Stomach (tissue), 4 donors: ENCODE measurements around the gene ARHGAP26.

Experiments used
- POLR2AphosphoS5 ChIP-seq, 3 donors: sonication (generic); formaldehyde crosslinking; IDR thresholded peaks; one replicate each; pipeline ENCODE4 v1.6.1; 2016; ENCODE audit warnings: antibody characterized with exemption in 3 of 3
- TF ChIP-seq, protein P1 (sequence below), 7 experiments: fragments of 450-650 bp in 4 of 7; fragments of 200-600 bp in 3 of 7; sonication (generic) in 3 of 7; IDR thresholded peaks; one replicate each; pipeline ENCODE4 v1.5.1; 2016 to 2019; ENCODE audit warnings: antibody characterized with exemption in 7 of 7, control low read depth in 2 of 7, mild to moderate bottlenecking in 1 of 7

DNA sequence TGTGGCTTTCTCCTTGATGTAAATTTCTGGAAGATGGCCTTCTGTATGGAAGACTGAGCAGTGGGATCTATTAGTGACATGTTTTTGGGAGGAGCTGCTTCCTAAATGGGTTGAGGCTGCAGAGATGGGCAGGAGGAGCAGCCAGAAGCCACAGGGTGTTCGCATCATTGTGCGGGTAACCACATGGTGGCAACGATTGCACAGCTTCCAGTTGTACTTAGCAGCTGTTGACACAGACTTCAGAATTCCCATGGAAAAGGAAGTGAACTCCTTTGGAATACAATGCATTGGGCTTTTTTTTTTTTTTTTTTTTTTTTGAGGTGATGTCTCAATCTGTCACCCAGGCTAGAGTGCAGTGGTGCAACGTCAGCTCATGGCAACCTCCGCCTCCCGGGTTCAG, 336.0 kb downstream of the ARHGAP26 start:
- TF ChIP-seq, protein P1, sequence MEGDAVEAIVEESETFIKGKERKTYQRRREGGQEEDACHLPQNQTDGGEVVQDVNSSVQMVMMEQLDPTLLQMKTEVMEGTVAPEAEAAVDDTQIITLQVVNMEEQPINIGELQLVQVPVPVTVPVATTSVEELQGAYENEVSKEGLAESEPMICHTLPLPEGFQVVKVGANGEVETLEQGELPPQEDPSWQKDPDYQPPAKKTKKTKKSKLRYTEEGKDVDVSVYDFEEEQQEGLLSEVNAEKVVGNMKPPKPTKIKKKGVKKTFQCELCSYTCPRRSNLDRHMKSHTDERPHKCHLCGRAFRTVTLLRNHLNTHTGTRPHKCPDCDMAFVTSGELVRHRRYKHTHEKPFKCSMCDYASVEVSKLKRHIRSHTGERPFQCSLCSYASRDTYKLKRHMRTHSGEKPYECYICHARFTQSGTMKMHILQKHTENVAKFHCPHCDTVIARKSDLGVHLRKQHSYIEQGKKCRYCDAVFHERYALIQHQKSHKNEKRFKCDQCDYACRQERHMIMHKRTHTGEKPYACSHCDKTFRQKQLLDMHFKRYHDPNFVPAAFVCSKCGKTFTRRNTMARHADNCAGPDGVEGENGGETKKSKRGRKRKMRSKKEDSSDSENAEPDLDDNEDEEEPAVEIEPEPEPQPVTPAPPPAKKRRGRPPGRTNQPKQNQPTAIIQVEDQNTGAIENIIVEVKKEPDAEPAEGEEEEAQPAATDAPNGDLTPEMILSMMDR (IDR thresholded peaks at IDR 0.05), result peak in 3 of 7 experiments; percentile 9 to 33 (median 16)
- peak in 1 of 3 donors; percentile 36 for TF ChIP-seq POLR2AphosphoS5 (IDR thresholded peaks at IDR 0.05)
